Esophagus muscularis mucosa (tissue), 4 donors: ENCODE results near the gene TMEM219.

ENCODE experiments used
- CTCF ChIP-seq, 3 experiments: fragments of 200-600 bp in 2 of 3; fragments of 450-650 bp in 1 of 3; sonication (generic) in 2 of 3; IDR thresholded peaks; one replicate each; pipeline ENCODE4 v1.5.1; 2017 to 2019; ENCODE audit warnings: antibody characterized with exemption in 3 of 3, mild to moderate bottlenecking in 2 of 3, moderate library complexity in 1 of 3
- EP300 ChIP-seq: sonication (generic); formaldehyde crosslinking; IDR thresholded peaks from one replicate; pipeline ENCODE4 v1.6.1; 2017; ENCODE audit warnings: antibody characterized with exemption
- POLR2A ChIP-seq: fragments of 450-650 bp; IDR thresholded peaks from one replicate; pipeline ENCODE4 v1.6.1; 2017; ENCODE audit warnings: antibody characterized with exemption, moderate library complexity, mild to moderate bottlenecking, low read depth
- POLR2AphosphoS5 ChIP-seq, 2 donors: sonication (generic); formaldehyde crosslinking; IDR thresholded peaks; one replicate each; pipeline ENCODE4 v1.6.1; 2017; ENCODE audit warnings: antibody characterized with exemption in 2 of 2

- no peak for TF ChIP-seq POLR2AphosphoS5 (IDR thresholded peaks at IDR 0.05)
- no peak for TF ChIP-seq EP300
- no peak for TF ChIP-seq CTCF (IDR thresholded peaks at IDR 0.05)
- no peak for TF ChIP-seq POLR2A
Measured at GRCh38 chr16:29993191-29993902, 31.5 kb downstream of the TMEM219 start.
